Liver (tissue), 9 donors: Measurements from ENCODE around the gene MYL4. TPM values are rescaled to one million over a fixed set of nuclear protein-coding genes. Genes with fewer than 3 reads are reported as not detected.

Source experiments
- DNase-seq: peaks from one replicate; pipeline ENCODE4 v3.0.0-alpha.2; 2017; ENCODE audit warnings: low spot score
- H3K27ac ChIP-seq, 2 donors: one replicate each; pipeline ENCODE4 v1.7.0; 2013; ENCODE audit warnings: inconsistent platforms in 2 of 2, low read length in 2 of 2, control low read depth in 1 of 2, low read depth in 1 of 2, mild to moderate bottlenecking in 1 of 2
- H3K27me3 ChIP-seq, 4 donors: one replicate each; pipeline versions ENCODE4 v1.6.1 to v1.7.0; 2013; ENCODE audit warnings: low read length in 3 of 4, inconsistent platforms in 1 of 4, mild to moderate bottlenecking in 1 of 4, moderate library complexity in 1 of 4; ENCODE audit not compliant: control insufficient read depth in 4 of 4, insufficient read depth in 4 of 4
- H3K36me3 ChIP-seq, 4 donors: one replicate each; pipeline versions ENCODE4 v1.6.1 to v1.7.0; 2013; ENCODE audit warnings: low read length in 3 of 4, mild to moderate bottlenecking in 3 of 4, low read depth in 1 of 4, moderate library complexity in 1 of 4; ENCODE audit not compliant: control insufficient read depth in 4 of 4, insufficient read depth in 3 of 4
- H3K4me1 ChIP-seq, 4 donors: one replicate each; pipeline versions ENCODE4 v1.6.1 to v1.7.0; 2013; ENCODE audit warnings: low read length in 3 of 4, mild to moderate bottlenecking in 3 of 4, moderate library complexity in 1 of 4; ENCODE audit not compliant: control insufficient read depth in 4 of 4, insufficient read depth in 4 of 4
- H3K4me3 ChIP-seq, 3 donors: one replicate each; pipeline versions ENCODE4 v1.6.1 to v1.7.0; 2013; ENCODE audit warnings: low read length in 3 of 3, control low read depth in 1 of 3, low read depth in 1 of 3, mild to moderate bottlenecking in 1 of 3
- H3K9ac ChIP-seq, 2 donors: one replicate each; pipeline ENCODE4 v1.7.0; 2013; ENCODE audit warnings: low read length in 2 of 2, mild to moderate bottlenecking in 2 of 2, moderate library complexity in 2 of 2, control low read depth in 1 of 2, low read depth in 1 of 2
- H3K9me3 ChIP-seq, 4 donors: one replicate each; pipeline versions ENCODE4 v1.6.1 to v1.7.0; 2013; ENCODE audit warnings: low read length in 3 of 4; ENCODE audit not compliant: control insufficient read depth in 4 of 4
- EGR1 ChIP-seq, 2 donors: IDR thresholded peaks; 2 replicates each; pipeline ENCODE4 v1.6.1; 2016 to 2018; ENCODE audit warnings: antibody characterized with exemption in 2 of 2, low read depth in 2 of 2
- FOXA1 ChIP-seq: IDR thresholded peaks from 2 replicates; pipeline ENCODE4 v1.6.1; 2016; ENCODE audit warnings: antibody characterized with exemption
- FOXA2 ChIP-seq: IDR thresholded peaks from 2 replicates; pipeline ENCODE4 v1.6.1; 2016; ENCODE audit warnings: antibody characterized with exemption
- GABPA ChIP-seq, 2 donors: IDR thresholded peaks in 1 of 2; conservative IDR thresholded peaks in 1 of 2; 2 replicates each; pipeline ENCODE4 v1.6.1; 2016; ENCODE audit warnings: antibody characterized with exemption in 2 of 2, mild to moderate bottlenecking in 1 of 2, moderate library complexity in 1 of 2
- HNF4A ChIP-seq, 2 donors: conservative IDR thresholded peaks; 2 replicates each; pipeline ENCODE4 v1.6.1; 2016; ENCODE audit warnings: antibody characterized with exemption in 2 of 2, mild to moderate bottlenecking in 2 of 2
- HNF4G ChIP-seq: IDR thresholded peaks from 2 replicates; pipeline ENCODE4 v1.6.1; 2016; ENCODE audit warnings: antibody characterized with exemption
- JUND ChIP-seq, 2 donors: IDR thresholded peaks; 2 replicates each; pipeline ENCODE4 v1.6.1; 2016; ENCODE audit warnings: antibody characterized with exemption in 2 of 2
- NR2F2 ChIP-seq: IDR thresholded peaks from 2 replicates; pipeline ENCODE4 v1.6.1; 2016; ENCODE audit warnings: antibody characterized with exemption
- RAD21 ChIP-seq, 2 donors: IDR thresholded peaks; 2 replicates each; pipeline ENCODE4 v1.6.1; 2016; ENCODE audit warnings: antibody characterized with exemption in 2 of 2, mild to moderate bottlenecking in 2 of 2
- RXRA ChIP-seq, 2 donors: IDR thresholded peaks; 2 replicates each; pipeline ENCODE4 v1.6.1; 2017 to 2018; ENCODE audit warnings: antibody characterized with exemption in 2 of 2, mild to moderate bottlenecking in 1 of 2
- SP1 ChIP-seq: IDR thresholded peaks from 2 replicates; pipeline ENCODE4 v1.6.1; 2018; ENCODE audit warnings: antibody characterized with exemption, mild to moderate bottlenecking
- TAF1 ChIP-seq: conservative IDR thresholded peaks from 2 replicates; pipeline ENCODE4 v1.6.1; 2016; ENCODE audit warnings: antibody characterized with exemption, mild to moderate bottlenecking
- YY1 ChIP-seq: IDR thresholded peaks from 2 replicates; pipeline ENCODE4 v1.6.1; 2016; ENCODE audit warnings: antibody characterized with exemption, mild to moderate bottlenecking
- WGBS: extraction: QIAGEN DNeasy Blood & Tissue Kit; methylation state at CpG from one replicate; pipeline ENCODE4 v1.1.7; 2013; 5-methylcytosine and 5-hydroxymethylcytosine counted together
- polyA plus RNA-seq, 2 donors: library from polyadenylated mRNA; stranded (reverse) in 1 of 2; unstranded in 1 of 2; fragments of 200-250 nt in 1 of 2; fragments of >200 nt in 1 of 2; fragmentation: Nextera tagmentation in 1 of 2; extraction: Ambion mirVana in 1 of 2; gene quantifications; one replicate each; pipeline versions ENCODE4 v1.2.1 to v1.2.3, GENCODE V29; 2013 to 2015
- total RNA-seq, 2 donors: library from RNA; depleted of rRNA; stranded (reverse); fragments of >200 nt; gene quantifications; one replicate each; pipeline ENCODE4 v1.2.3, GENCODE V29; 2014
- TF ChIP-seq, protein P1 (sequence below): IDR thresholded peaks from 2 replicates; pipeline ENCODE4 v1.6.1; 2016; ENCODE audit warnings: antibody characterized with exemption
- TF ChIP-seq, protein P2 (sequence below): IDR thresholded peaks from 2 replicates; pipeline ENCODE4 v1.6.1; 2016; ENCODE audit warnings: antibody characterized with exemption, mild to moderate bottlenecking
- TF ChIP-seq, protein P3 (sequence below): IDR thresholded peaks from 2 replicates; pipeline ENCODE4 v1.6.1; 2016; ENCODE audit warnings: antibody characterized with exemption
- TF ChIP-seq, protein P4 (sequence below): IDR thresholded peaks from 2 replicates; pipeline ENCODE4 v1.6.1; 2016; ENCODE audit warnings: antibody characterized with exemption
- TF ChIP-seq, protein P5 (sequence below): fragments of 150-350 bp; IDR thresholded peaks from 2 replicates; pipeline ENCODE4 v1.5.1; 2017; ENCODE audit warnings: improper control_type of control experiment, low read depth, low read length; ENCODE audit not compliant: missing input control
- donor health status: healthy.
- donor health status: healthy.
- donor health status: healthy.
- donor health status: healthy.
- donor health status: healthy.

The MYL4 gene
- total and polyA plus RNA-seq, 4 donors: 0.19 to 215 (median 0.22) TPM; not detected in 1

DNA sequence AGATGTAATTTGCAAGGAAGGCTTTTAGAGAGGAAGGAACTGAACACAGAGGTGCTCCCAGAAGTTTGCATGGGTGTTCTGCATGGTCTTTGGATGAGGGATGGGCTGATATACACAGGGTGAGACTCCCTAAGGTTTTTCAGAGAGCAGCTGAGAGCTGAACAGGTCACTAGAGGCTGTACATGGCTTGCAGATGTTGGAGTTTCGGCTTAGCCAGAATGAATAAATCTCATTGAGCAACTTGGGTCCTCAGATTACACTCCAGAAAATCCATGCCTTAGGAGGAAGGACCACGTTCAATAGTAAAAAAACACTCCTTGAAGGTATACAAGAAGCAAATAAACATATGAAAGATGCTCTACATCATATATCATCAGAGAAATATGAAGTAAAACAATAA, 37.0 kb downstream of the MYL4 start (continued):
- TF ChIP-seq, protein P1, sequence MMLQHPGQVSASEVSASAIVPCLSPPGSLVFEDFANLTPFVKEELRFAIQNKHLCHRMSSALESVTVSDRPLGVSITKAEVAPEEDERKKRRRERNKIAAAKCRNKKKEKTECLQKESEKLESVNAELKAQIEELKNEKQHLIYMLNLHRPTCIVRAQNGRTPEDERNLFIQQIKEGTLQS: no peak
- TF ChIP-seq JUND (IDR thresholded peaks at IDR 0.05) (no peak), SP1 (no peak), EGR1 (IDR thresholded peaks at IDR 0.05; ENCODE audit: low read depth in 2 of 2) (no peak), FOXA2 (no peak)

DNA sequence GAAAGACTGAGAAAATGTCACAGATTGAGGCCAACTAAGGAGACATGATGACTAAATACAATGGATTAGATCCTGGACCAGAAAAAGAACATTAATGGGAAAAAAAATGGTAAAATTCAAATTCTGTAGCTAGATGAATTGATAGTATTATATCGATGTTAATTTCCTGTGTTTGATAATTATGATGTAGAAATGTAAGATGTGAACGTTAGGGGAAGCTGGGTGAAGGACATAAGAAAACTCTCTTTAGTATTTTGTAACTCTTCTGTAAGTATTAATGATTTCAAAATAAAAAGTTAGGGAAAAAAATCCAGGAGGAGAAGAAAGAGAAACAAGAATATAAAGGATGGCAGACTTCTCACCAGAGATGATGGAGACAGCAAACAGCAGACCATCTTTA, 41.7 kb downstream of the MYL4 start:
- TF ChIP-seq NR2F2 (no peak), HNF4G (no peak), HNF4A (conservative IDR thresholded peaks at IDR 0.05) (no peak)
- TF ChIP-seq, protein P2, sequence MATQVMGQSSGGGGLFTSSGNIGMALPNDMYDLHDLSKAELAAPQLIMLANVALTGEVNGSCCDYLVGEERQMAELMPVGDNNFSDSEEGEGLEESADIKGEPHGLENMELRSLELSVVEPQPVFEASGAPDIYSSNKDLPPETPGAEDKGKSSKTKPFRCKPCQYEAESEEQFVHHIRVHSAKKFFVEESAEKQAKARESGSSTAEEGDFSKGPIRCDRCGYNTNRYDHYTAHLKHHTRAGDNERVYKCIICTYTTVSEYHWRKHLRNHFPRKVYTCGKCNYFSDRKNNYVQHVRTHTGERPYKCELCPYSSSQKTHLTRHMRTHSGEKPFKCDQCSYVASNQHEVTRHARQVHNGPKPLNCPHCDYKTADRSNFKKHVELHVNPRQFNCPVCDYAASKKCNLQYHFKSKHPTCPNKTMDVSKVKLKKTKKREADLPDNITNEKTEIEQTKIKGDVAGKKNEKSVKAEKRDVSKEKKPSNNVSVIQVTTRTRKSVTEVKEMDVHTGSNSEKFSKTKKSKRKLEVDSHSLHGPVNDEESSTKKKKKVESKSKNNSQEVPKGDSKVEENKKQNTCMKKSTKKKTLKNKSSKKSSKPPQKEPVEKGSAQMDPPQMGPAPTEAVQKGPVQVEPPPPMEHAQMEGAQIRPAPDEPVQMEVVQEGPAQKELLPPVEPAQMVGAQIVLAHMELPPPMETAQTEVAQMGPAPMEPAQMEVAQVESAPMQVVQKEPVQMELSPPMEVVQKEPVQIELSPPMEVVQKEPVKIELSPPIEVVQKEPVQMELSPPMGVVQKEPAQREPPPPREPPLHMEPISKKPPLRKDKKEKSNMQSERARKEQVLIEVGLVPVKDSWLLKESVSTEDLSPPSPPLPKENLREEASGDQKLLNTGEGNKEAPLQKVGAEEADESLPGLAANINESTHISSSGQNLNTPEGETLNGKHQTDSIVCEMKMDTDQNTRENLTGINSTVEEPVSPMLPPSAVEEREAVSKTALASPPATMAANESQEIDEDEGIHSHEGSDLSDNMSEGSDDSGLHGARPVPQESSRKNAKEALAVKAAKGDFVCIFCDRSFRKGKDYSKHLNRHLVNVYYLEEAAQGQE: no peak
- H3K4me1 ChIP-seq: peaks cover 3 to 23% (median 21%) of the 10 kb centered on the region in 4 donors
- no peaks in the 10 kb centered on the region for H3K9me3 ChIP-seq
- no peak overlapping the region for H3K27ac ChIP-seq
- no peaks in the 10 kb centered on the region for H3K36me3 ChIP-seq
- H3K9ac ChIP-seq: no peak overlapping the region
- no peaks in the 10 kb centered on the region for H3K27me3 ChIP-seq
- WGBS: 90% methylated on average over 2 of the region's 2 CpGs
- no peak overlapping the region for H3K4me3 ChIP-seq
- no peak for DNase-seq

DNA sequence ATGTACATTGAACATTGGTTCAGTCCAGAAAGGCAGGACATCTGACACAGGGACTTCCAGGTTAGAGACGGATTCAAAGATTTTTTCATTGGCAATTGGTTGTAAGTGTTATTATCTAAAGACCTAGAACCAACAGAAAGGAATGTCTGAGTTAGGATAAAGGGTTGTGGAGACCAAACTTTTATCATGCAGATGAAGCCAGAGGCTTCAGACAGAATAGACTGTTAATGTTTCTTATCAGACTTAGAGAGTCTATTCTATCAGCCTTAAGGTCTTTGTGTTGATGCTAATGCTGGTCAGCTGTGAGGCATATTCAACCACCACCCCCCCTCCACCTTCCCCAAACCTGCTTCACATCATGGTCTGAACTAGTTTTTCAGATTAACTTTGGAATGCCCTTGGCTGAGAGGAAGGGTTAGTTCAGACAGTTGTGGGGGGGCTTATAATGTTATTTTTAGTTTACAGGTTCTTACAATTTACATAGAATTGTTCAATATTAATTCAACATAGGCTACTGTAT, 42.3 kb downstream of the MYL4 start:
- no peaks in the 10 kb centered on the region for H3K36me3 ChIP-seq
- WGBS: 97% methylated on average over 1 of the region's 1 CpG
- no peaks in the 10 kb centered on the region for H3K27me3 ChIP-seq
- H3K27ac ChIP-seq: no peak overlapping the region
- no peak overlapping the region for H3K9ac ChIP-seq
- H3K4me1 ChIP-seq: peaks cover 3 to 23% (median 21%) of the 10 kb centered on the region in 4 donors
- no peaks in the 10 kb centered on the region for H3K9me3 ChIP-seq
- no peak for TF ChIP-seq RAD21 (IDR thresholded peaks at IDR 0.05)
- no peak for TF ChIP-seq HNF4A (conservative IDR thresholded peaks at IDR 0.05)
- TF ChIP-seq FOXA2: no peak
- no peak for TF ChIP-seq SP1
- TF ChIP-seq FOXA1: no peak
- TF ChIP-seq, protein P1: no peak
- no peak for TF ChIP-seq YY1
- no peak for TF ChIP-seq GABPA (IDR thresholded peaks at IDR 0.05 in 1 of 2, conservative IDR thresholded peaks at IDR 0.05 in 1 of 2)
- TF ChIP-seq NR2F2: no peak
- TF ChIP-seq HNF4G: no peak
- TF ChIP-seq, protein P3, sequence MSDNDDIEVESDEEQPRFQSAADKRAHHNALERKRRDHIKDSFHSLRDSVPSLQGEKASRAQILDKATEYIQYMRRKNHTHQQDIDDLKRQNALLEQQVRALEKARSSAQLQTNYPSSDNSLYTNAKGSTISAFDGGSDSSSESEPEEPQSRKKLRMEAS: no peak
- TF ChIP-seq, protein P4, sequence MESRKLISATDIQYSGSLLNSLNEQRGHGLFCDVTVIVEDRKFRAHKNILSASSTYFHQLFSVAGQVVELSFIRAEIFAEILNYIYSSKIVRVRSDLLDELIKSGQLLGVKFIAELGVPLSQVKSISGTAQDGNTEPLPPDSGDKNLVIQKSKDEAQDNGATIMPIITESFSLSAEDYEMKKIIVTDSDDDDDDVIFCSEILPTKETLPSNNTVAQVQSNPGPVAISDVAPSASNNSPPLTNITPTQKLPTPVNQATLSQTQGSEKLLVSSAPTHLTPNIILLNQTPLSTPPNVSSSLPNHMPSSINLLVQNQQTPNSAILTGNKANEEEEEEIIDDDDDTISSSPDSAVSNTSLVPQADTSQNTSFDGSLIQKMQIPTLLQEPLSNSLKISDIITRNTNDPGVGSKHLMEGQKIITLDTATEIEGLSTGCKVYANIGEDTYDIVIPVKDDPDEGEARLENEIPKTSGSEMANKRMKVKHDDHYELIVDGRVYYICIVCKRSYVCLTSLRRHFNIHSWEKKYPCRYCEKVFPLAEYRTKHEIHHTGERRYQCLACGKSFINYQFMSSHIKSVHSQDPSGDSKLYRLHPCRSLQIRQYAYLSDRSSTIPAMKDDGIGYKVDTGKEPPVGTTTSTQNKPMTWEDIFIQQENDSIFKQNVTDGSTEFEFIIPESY: no peak
- no peak for TF ChIP-seq TAF1
- no peak for TF ChIP-seq JUND (IDR thresholded peaks at IDR 0.05)
- no peak for TF ChIP-seq EGR1 (IDR thresholded peaks at IDR 0.05; ENCODE audit: low read depth in 2 of 2)
- TF ChIP-seq, protein P5, sequence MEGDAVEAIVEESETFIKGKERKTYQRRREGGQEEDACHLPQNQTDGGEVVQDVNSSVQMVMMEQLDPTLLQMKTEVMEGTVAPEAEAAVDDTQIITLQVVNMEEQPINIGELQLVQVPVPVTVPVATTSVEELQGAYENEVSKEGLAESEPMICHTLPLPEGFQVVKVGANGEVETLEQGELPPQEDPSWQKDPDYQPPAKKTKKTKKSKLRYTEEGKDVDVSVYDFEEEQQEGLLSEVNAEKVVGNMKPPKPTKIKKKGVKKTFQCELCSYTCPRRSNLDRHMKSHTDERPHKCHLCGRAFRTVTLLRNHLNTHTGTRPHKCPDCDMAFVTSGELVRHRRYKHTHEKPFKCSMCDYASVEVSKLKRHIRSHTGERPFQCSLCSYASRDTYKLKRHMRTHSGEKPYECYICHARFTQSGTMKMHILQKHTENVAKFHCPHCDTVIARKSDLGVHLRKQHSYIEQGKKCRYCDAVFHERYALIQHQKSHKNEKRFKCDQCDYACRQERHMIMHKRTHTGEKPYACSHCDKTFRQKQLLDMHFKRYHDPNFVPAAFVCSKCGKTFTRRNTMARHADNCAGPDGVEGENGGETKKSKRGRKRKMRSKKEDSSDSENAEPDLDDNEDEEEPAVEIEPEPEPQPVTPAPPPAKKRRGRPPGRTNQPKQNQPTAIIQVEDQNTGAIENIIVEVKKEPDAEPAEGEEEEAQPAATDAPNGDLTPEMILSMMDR: no peak
- no peak for TF ChIP-seq RXRA (IDR thresholded peaks at IDR 0.05)
- TF ChIP-seq, protein P2: no peak
- DNase-seq: no peak
- H3K4me3 ChIP-seq: no peak overlapping the region
